Ovary (tissue), 9 donors: Measurements from ENCODE around the gene HECTD4. TPM values are rescaled to one million over a fixed set of nuclear protein-coding genes. Genes with fewer than 3 reads are reported as not detected.

Experiments
- DNase-seq, 5 donors: peaks; one replicate each; pipeline ENCODE4 v3.0.0-alpha.2; 2019 to 2020
- H3K27ac ChIP-seq, 2 donors: fragments of 200-600 bp; one replicate each; pipeline versions ENCODE4 v1.5.1 to v1.8.0; 2019 to 2022
- H3K27me3 ChIP-seq: fragments of 200-600 bp; one replicate; pipeline ENCODE4 v1.8.0; 2022
- H3K36me3 ChIP-seq: fragments of 200-600 bp; sonication (generic); one replicate; pipeline ENCODE4 v1.5.1; 2019
- H3K4me1 ChIP-seq: one replicate; pipeline ENCODE4 v1.8.1; 2013; ENCODE audit warnings: mild to moderate bottlenecking, moderate library complexity; ENCODE audit not compliant: insufficient read depth
- H3K4me3 ChIP-seq: fragments of 200-600 bp; sonication (generic); one replicate; pipeline ENCODE4 v1.5.1; 2017
- H3K9me3 ChIP-seq, 2 donors: fragments of 200-600 bp in 1 of 2; sonication (generic) in 1 of 2; one replicate each; pipeline versions ENCODE4 v1.5.1 to v1.8.1; 2013 to 2019; ENCODE audit warnings: mild to moderate bottlenecking in 1 of 2, moderate library complexity in 1 of 2
- EP300 ChIP-seq: sonication (generic); formaldehyde crosslinking; IDR thresholded peaks from one replicate; pipeline ENCODE4 v1.6.1; 2017; ENCODE audit warnings: antibody characterized with exemption
- POLR2A ChIP-seq: fragments of 450-650 bp; IDR thresholded peaks from one replicate; pipeline ENCODE4 v1.6.1; 2017; ENCODE audit warnings: antibody characterized with exemption, mild to moderate bottlenecking, moderate library complexity
- WGBS, 3 donors: extraction: QIAGEN DNeasy Blood & Tissue Kit in 1 of 3; methylation state at CpG; one replicate each; pipeline versions ENCODE4 v1.1.5 to v1.1.7; 2013 to 2017; 5-methylcytosine and 5-hydroxymethylcytosine counted together
- intact Hi-C, 4 donors: fragments of 100-400 bp; cut with DNase I; formaldehyde crosslinking; loops; one replicate each; pipeline versions ENCODE4 v1.11.0 to v1.15.1; 2022 to 2023
- polyA plus RNA-seq, 2 donors: library from polyadenylated mRNA; stranded (reverse); fragments of 200-250 nt in 1 of 2; fragments of 350-450 nt in 1 of 2; fragmentation: Illumina TruSeq in 1 of 2; extraction: RNeasy Lipid Tissue Mini Kit (QIAGEN cat#74804) in 1 of 2; gene quantifications; one replicate each; pipeline ENCODE4 v1.2.3, GENCODE V29; 2013 to 2014
- total RNA-seq, 7 donors: library from RNA; depleted of rRNA in 2 of 7; stranded (reverse); fragments of >200 nt in 2 of 7; fragmentation: NEBNext Ultra II Directional in 3 of 7; extraction: Animal tissue kit (Norgen Biotek cat#: 25700) in 3 of 7; gene quantifications; one replicate each; pipeline versions ENCODE4 v1.1.0 to v1.2.4, GENCODE V29; 2016 to 2023
- TF ChIP-seq, protein P1 (sequence below), 3 donors: fragments of 450-650 bp in 2 of 3; fragments of 200-600 bp in 1 of 3; IDR thresholded peaks; one replicate each; pipeline versions ENCODE4 v1.5.1 to v1.8.0; 2016 to 2022; ENCODE audit warnings: antibody characterized with exemption in 3 of 3, mild to moderate bottlenecking in 1 of 3
- donor health status: DM: no; HTN: no; CAD: no; lungs with moderate emphysema.
- donor health status: DM: no; HTN: no; CAD: no.
- donor health status: Bipolar disorder and iron deficiency.
- donor health status: DM: yes; HTN: yes; CAD: no.
- donor health status: DM: no; HTN: no; CAD: no.
- donor health status: DM: yes; HTN: yes; CAD: no.

Gene HECTD4
- total and polyA plus RNA-seq, 9 donors: 12.3 to 47.3 (median 34.9) TPM

DNA sequence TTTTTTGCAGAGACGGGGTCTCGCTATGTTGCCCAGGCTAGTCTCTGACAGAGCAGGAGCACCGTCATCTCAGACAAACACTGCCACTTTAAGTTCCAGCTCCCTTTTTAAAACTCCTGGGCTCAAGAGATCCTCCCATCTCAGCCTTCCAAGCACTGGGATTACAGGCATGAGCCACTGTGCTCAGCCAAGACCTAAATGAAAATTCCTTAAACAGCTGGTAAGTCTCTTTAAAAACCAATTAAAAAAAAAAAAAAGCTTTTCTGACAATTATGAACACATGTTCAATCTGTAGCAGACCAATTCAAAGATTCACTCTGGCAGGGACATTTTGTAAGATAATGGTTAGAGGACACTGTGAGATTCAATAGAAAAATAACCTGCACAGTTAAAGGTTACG is 77.8 kb downstream of the HECTD4 start:
- no peak for DNase-seq
- no peaks in the 10 kb centered on the region for H3K36me3 ChIP-seq
- H3K27me3 ChIP-seq: no peaks in the 10 kb centered on the region
- H3K27ac ChIP-seq: no peak overlapping the region
- peaks cover 6% of the 10 kb centered on the region for H3K4me1 ChIP-seq
- whole genome bisulfite sequencing, 3 donors: 78 to 83% (median 80%) methylated on average over 4 of the region's 4 CpGs
- intact Hi-C loops: no loop called here
- no peaks in the 10 kb centered on the region for H3K9me3 ChIP-seq
- no peak overlapping the region for H3K4me3 ChIP-seq
- TF ChIP-seq, protein P1, sequence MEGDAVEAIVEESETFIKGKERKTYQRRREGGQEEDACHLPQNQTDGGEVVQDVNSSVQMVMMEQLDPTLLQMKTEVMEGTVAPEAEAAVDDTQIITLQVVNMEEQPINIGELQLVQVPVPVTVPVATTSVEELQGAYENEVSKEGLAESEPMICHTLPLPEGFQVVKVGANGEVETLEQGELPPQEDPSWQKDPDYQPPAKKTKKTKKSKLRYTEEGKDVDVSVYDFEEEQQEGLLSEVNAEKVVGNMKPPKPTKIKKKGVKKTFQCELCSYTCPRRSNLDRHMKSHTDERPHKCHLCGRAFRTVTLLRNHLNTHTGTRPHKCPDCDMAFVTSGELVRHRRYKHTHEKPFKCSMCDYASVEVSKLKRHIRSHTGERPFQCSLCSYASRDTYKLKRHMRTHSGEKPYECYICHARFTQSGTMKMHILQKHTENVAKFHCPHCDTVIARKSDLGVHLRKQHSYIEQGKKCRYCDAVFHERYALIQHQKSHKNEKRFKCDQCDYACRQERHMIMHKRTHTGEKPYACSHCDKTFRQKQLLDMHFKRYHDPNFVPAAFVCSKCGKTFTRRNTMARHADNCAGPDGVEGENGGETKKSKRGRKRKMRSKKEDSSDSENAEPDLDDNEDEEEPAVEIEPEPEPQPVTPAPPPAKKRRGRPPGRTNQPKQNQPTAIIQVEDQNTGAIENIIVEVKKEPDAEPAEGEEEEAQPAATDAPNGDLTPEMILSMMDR (IDR thresholded peaks at IDR 0.05): no peak
- TF ChIP-seq EP300 (no peak), POLR2A (no peak)

DNA sequence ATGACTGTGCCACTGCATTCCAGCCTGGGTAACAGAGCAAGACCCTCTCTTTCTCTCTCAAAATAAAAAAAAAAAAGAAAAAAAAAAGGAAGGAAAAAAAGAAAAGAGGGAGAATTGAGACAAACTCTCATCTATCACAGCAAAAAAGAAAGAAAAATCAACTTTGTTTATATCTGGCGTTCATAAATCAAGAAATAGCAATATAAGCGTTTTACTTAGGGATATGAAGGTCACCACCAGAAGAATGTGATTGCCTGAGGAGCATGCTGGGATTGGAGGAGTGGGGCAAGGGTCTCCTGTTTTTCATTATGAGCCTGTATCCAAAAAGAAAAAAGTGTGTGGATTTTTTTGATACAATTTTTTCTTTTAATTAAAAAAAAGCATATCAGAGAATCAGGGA is 78.4 kb downstream of the HECTD4 start:
- intact Hi-C loops: no loop called here
- Histone ChIP-seq H3K9me3 (no peaks in the 10 kb centered on the region), H3K4me3 (no peak overlapping the region), H3K36me3 (no peaks in the 10 kb centered on the region), H3K27me3 (no peaks in the 10 kb centered on the region), H3K27ac (no peak overlapping the region), H3K4me1 (peaks cover 6% of the 10 kb centered on the region)
- TF ChIP-seq, protein P1 (IDR thresholded peaks at IDR 0.05): no peak
- TF ChIP-seq EP300: no peak
- no peak for TF ChIP-seq POLR2A
- no peak for DNase-seq
- WGBS, 3 donors: 65 to 76% (median 75%) methylated on average over 2 of the region's 2 CpGs

DNA sequence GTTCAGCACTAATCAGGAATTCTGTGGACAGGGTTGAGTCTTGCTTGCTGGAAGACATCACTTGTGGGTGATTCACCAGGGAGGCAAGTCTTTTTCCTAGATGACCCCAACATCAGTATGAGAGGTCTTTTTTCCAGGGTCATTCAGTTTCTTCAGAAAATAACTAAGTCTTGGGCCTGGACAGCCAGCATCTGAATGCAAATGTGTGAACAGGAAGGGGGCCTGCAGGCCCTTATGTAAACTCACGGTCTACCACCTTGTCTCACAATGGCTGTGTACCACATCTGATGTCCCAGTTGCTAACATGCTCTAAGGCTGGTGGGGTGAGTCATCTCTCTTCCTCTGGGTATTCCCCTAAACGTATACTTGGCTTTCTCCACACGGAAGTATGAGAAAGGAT is 79.2 kb downstream of the HECTD4 start:
- H3K27ac ChIP-seq: no peak overlapping the region
- TF ChIP-seq, protein P1 (IDR thresholded peaks at IDR 0.05): no peak
- no peak for TF ChIP-seq POLR2A
- no peak for TF ChIP-seq EP300
- H3K4me1 ChIP-seq: peaks cover 5% of the 10 kb centered on the region
- H3K9me3 ChIP-seq: no peaks in the 10 kb centered on the region
- no peaks in the 10 kb centered on the region for H3K36me3 ChIP-seq
- H3K4me3 ChIP-seq: no peak overlapping the region
- intact Hi-C loops: no loop called here
- WGBS, 3 donors: 46 to 52% (median 48%) methylated on average over 3 of the region's 3 CpGs
- no peak for DNase-seq
- no peaks in the 10 kb centered on the region for H3K27me3 ChIP-seq

DNA sequence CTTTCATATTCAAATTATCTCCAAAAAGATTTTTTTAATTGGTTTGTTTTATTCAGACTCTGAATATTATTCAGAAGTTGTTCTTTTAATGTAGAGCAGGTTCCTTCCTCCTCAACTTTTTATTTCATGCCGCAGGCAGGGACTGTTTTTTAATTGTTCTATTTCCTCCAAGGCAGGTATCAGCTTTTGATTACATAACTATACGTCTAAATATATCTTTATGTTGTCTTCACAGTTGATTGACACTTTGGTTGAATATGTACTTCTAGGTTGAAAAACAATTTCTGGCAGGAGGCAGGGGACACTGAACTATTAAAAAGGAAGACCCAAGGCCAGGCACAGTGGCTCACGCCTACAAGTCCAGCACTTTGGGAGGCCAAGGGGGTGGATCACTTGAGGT is 82.5 kb downstream of the HECTD4 start:
- Histone ChIP-seq H3K27me3 (no peaks in the 10 kb centered on the region), H3K4me3 (no peak overlapping the region), H3K9me3 (no peaks in the 10 kb centered on the region), H3K27ac (no peak overlapping the region), H3K4me1 (peaks cover 1% of the 10 kb centered on the region), H3K36me3 (no peaks in the 10 kb centered on the region)
- TF ChIP-seq, protein P1 (IDR thresholded peaks at IDR 0.05): no peak
- TF ChIP-seq EP300: no peak
- no peak for TF ChIP-seq POLR2A
- no peak for DNase-seq
- WGBS, 3 donors: 87 to 94% (median 91%) methylated on average over 3 of the region's 3 CpGs
- intact Hi-C loops: no loop called here

DNA sequence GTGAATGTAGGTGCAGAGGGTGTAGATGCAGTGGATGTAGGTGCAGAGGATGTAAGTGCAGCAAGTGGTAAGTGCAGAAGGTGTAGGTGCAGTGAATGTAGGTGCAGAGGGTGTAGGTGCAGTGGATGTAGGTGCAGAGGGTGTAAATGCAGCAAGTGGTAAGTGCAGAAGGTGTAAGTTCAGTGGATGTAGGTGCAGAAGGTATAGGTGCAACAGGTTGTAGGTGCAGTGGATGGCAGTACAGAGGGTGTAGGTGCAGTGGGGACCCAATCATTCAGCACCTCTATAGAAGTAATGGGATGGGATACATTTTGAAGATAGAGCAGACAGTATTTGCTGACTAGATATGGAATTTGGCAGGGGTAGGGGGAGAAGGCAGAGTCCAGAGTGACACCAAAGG is 85.0 kb downstream of the HECTD4 start:
- Histone ChIP-seq H3K27me3 (no peaks in the 10 kb centered on the region), H3K9me3 (no peaks in the 10 kb centered on the region), H3K4me3 (no peak overlapping the region), H3K36me3 (no peaks in the 10 kb centered on the region), H3K4me1 (no peaks in the 10 kb centered on the region), H3K27ac (no peak overlapping the region)
- no peak for DNase-seq
- intact Hi-C loops: no loop called here
- TF ChIP-seq EP300 (no peak), POLR2A (no peak)
- TF ChIP-seq, protein P1 (IDR thresholded peaks at IDR 0.05): no peak
